Posterior vena cava (tissue), 2 donors: ENCODE results near the gene FAM222B. TPM values are rescaled to one million over a fixed set of nuclear protein-coding genes. Genes with fewer than 3 reads are reported as not detected.
A peak's percentile ranks its signal among the peaks of the same experiment; 100 is the strongest.
"Not testable (repeated sequence)": the region's sequence is repeated elsewhere in the genome, so short reads cannot be mapped to it uniquely, and the experiment has no call there.

Experiments used
- DNase-seq: peaks from one replicate; pipeline ENCODE4 v3.0.0-alpha.2; 2020; ENCODE audit warnings: low spot score
- intact Hi-C, 2 donors: fragments of 100-400 bp; cut with DNase I; formaldehyde crosslinking; loops; one replicate each; pipeline versions ENCODE4 v1.14.1 to v1.14.2; 2022 to 2023
- total RNA-seq, 2 donors: library from RNA; stranded (reverse); fragmentation: NEBNext Ultra II Directional; extraction: Animal tissue kit (Norgen Biotek cat#: 25700); gene quantifications; one replicate each; pipeline ENCODE4 v1.2.1, GENCODE V29; 2021
- donor health status: DM: yes; HTN: yes; CAD: no.
- donor health status: DM: yes; HTN: yes; CAD: no.

The FAM222B gene
- total RNA-seq, 2 donors from 2014 or later = 13.8 to 19.2 TPM

DNA sequence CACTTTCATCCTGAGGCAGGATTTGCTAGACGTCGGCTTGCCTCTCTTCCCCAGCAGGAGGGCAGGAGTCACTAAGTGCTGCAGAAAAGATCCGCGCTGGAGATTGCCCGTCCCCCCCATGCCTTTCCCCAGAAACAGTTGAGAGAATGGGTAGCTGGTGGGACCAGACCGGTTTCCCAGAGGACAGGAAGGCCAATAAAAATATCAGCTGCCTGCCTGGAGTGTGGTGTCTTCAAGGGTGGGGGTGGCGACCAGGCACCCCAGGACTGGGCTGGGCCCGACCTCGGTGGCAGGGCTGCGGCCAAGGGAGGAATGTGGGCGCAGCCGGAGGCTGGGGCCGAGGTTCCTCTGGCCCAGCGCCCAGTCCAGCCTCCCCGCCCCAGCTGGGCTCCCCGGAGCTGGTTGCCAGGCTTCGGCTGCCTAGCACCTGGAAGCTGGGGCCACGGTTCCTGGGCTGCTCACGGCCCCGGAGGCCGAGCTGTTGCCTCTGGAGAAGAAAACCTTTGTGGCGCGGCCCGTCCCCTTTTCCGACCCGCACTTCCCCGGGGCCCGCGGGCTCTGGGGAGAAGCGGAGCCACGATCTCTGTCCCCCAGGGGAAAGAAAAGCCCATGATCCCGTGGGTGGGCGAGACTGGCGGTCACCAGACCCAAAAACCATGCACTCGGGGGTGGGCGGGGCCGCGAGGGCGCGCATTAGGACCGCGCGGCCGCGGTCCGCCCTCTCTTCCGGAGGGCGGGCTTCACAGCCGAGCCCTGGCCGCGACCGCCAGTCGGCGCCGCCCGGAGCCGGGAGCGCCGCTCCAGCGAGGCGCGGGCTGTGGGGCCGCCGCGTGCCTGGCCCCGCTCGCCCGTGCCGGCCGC, 99.1 kb downstream of the FAM222B start, which contains the start of gene TRAF4:
TRAF4 (plus strand) TSS at position 769 of the 861 bp plus-strand sequence. CDS start 102 bp downstream, outside the sequence.
- DNase-seq = peak; percentile 91
- intact Hi-C loops = loop anchor here in 1 of 2 donors (2.0 kb wide), 1 partner anchor 13 kb away; no protein-coding TSS in a partner anchor

DNA sequence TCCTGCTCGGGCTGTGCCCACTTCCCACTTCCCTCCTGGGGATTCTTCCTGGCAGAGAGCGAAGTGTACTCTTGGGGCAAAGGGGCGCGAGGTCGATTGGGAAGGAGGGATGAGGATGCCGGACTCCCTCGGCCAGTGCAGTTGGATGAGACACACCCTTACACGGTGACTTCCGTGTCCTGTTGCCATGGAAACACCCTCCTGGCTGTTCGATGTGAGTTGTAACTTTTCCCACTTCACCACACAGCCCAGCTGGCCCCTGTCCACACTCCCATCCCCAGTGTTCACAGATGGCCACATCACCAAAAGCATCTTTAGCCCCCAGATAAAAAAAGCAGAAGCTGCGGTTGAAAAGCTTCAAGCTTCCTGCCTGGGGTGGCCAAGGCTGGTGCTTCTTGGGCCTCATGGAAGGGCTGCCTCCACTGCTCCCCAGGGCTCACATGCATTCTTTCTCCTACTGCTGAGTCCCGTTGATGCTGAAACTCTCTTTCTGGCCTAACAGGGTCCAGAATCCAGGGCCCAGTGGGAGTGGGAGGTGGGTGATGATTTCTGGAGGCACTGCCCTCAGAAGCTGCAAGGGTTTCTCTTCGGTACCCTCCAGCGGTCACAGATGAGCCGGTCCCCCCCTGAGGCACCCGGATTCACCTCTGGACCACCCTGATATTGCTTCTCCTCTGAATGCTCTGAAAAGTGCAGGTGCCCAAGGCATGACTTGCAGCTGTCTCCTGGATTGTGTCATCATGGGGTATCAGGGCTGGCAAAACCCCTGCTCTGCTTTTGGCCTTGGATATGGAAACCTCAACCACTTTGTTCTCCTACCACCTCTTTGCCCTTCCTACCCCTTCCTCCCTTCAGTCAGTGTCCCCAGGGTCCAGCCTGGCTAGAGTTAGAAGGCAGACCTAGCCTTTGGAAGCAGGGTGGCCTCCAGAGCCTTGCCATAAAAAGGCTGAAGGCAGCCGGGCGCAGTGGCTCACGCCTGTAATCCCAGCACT, 100.9 kb downstream of the FAM222B start:
- intact Hi-C loops = no loop called here
- DNase-seq = peak; percentile 78

DNA sequence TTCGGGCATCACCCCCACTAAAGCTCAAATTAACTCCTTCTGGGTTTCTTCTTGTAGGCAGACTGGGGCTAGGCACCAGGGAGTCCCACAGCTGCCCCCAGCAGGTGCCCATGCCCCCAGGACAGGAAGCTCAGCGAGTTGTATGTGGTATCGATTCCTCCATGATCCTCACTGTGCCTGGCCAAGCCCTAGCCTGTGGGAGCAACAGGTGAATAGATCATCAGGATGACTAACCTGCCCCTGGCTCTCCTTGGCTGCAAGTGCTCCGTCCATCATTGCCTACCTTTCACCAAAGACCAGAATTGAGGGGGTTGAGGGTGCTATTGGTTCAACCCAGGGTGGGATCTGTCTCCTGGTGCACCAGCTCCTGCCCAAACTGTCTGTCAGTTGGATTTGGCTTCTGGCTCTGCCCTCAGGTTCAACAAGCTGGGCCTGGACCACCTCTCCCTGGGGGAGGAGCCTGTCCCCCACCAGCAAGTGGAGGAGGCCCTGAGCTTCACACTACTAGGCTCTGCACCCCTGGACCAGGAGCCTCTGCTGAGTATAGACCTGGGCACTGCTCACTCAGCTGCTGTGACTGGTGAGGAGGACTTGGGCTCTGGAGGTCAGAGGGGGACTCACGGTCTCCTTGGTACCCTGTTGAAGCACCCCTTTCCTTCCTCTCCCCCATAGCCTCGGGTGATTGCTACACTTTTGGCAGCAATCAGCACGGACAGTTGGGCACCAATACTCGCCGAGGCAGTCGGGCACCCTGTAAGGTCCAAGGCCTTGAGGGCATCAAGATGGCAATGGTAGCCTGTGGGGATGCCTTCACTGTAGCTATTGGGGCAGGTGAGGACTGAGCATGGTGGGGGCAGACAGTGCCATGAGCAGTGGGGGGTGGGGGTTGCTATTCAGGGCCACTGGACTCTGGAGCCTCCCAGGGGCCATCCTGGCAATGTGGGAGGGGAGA, 101.9 kb downstream of the FAM222B start:
- intact Hi-C loops = no loop called here
- DNase-seq = no peak

DNA sequence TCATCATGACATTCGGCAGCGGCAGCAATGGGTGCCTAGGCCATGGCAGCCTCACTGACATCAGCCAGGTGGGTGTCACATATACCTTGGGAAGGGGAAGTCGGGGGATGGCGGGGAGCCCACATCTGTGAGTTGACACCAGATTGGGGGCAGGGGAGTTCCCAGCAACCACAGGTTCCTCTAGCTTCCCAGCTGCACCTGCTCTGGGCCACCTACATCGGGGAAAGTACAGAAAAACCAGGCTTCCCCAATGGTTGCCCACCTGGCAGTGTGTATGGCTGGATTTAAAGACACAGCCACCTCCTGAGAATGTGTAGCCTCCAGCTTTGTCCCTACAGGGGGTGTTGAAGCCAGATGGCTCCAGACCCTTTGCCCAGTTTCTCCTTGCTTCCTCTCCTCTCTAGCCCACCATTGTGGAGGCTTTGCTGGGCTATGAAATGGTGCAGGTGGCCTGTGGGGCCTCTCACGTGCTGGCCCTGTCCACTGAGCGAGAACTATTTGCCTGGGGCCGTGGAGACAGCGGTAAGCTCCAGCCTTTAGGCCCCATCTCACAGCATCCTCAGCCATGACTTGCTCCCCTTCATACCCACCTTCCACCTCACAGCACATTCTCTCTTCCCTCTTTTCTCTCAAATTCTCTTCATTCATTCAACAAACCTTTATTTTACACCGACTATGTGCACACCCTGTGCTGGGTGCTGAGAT, 103.8 kb downstream of the FAM222B start:
- intact Hi-C loops = no loop called here
- no peak for DNase-seq

DNA sequence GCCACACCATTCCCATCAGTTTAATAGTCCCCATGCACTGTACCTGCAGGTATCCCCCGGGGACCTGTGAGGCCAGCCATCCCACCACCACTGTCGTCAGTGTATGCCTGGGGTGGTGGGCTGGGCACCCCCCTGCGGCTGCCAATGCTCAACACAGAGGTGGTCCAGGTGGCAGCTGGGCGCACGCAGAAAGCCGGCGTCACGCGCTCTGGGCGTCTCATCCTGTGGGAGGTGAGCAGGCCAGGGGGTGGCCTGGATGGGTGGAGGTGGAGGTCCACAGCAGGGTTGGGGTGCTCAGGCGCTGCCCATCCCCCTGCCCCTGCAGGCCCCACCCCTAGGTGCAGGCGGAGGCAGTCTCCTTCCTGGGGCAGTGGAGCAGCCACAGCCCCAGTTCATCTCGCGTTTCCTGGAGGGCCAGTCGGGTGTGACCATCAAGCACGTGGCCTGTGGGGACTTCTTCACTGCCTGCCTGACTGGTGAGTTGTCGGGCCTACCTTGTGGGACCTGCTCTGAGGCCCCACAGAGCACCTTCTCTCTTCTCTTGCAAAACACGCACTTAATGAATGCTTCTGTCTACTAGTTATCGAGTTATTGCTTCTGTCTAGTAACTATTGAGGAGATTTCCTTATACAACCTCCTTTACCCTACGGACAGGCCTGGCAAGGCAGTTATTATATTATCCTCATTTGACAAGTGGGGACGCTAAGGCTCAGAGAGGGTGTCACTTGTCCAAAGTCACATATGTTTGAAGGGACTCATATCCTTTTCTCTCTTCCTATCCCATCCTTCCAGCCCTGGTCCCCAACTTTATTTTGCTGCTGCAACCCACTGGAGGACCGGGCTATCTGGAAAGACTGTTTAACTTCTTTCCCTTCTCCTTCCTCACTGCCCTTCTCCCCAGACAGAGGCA, 104.6 kb downstream of the FAM222B start:
- intact Hi-C loops = no loop called here
- DNase-seq = no peak

DNA sequence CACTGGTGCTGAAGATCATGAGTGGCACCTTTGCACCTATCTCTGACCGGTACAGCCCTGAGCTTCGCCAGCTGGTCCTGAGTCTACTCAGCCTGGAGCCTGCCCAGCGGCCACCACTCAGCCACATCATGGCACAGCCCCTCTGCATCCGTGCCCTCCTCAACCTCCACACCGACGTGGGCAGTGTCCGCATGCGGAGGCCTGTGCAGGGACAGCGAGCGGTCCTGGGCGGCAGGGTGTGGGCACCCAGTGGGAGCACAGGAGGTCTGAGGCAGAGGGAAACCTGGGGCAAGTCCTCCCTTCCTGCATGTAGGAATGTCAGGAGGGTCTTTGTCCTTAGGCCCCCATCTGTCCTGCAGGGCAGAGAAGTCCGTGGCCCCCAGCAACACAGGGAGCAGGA, 105.3 kb downstream of the FAM222B start:
- intact Hi-C loops = no loop called here
- DNase-seq = no peak

DNA sequence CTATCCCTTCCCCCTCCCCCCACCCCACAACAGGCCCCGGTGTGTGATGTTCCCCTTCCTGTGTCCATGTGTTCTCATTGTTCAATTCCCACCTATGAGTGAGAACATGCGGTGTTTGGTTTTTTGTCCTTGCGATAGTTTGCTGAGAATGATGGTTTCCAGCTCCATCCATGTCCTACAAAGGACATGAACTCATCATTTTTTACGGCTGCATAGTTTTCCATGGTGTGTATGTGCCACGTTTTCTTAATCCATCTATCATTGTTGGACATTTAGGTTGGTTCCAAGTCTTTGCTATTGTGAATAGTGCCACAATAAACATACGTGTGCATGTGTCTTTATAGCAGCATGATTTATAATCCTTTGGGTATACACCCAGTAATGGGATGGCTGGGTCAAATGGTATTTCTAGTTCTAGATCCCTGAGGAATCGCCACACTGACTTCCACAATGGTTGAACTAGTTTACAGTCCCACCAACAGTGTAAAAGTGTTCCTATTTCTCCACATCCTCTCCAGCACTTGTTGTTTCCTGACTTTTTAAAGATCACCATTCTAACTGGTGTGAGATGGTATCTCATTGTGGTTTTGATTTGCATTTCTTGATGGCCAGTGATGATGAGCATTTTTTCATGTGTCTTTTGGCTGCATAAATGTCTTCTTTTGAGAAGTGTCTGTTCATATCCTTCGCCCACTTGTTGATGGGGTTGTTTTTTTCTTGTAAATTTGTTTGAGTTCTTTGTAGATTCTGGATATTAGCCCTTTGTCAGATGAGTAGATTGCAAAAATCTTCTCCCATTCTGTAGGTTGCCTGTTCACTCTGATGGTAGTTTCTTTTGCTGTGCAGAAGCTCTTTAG, 106.4 kb downstream of the FAM222B start:
- intact Hi-C loops = not testable (repeated sequence)

DNA sequence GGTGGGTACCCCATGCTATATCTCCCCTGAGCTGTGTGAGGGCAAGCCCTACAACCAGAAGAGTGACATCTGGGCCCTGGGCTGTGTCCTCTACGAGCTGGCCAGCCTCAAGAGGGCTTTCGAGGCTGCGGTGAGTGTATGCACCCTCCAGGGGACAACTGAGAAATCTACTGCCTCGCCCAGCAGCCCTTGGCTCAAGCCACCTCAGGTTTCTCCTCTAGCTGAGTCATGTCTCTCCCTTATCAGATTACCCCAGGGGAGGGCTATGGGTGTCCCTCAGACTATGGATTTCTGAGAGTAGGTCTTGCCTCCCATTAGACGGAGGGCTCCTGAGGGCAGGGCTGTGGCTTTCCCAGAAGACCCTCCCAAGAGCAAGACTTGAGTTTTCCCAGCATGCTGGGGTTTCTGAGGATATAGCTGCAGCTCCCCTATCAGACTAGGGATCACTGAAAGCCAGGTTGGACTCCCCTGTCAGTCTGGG, 107.3 kb downstream of the FAM222B start:
- intact Hi-C loops = no loop called here
- no peak for DNase-seq

More for the DNA sequence above, 106.4 kb downstream of the FAM222B start:
- DNase-seq = not testable (repeated sequence)

DNA sequence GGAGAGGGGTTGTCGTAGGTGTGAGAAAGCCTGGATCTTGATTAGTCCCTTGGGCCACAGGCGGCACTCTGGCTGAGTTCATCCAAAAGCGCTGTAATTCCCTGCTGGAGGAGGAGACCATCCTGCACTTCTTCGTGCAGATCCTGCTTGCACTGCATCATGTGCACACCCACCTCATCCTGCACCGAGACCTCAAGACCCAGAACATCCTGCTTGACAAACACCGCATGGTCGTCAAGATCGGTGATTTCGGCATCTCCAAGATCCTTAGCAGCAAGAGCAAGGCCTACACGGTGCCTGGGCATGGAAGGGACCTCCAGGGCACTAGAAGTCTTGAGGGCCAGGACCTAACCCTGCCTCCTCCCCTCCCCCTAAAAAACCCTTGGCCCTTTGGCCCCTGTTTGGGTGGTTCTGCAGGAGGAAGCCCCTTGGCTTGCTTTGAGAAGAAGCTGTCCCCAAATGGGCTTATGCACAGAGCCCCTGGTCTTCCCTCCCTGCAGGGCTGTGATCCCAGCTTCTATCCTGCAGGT, 107.8 kb downstream of the FAM222B start:
- DNase-seq = no peak
- intact Hi-C loops = no loop called here

DNA sequence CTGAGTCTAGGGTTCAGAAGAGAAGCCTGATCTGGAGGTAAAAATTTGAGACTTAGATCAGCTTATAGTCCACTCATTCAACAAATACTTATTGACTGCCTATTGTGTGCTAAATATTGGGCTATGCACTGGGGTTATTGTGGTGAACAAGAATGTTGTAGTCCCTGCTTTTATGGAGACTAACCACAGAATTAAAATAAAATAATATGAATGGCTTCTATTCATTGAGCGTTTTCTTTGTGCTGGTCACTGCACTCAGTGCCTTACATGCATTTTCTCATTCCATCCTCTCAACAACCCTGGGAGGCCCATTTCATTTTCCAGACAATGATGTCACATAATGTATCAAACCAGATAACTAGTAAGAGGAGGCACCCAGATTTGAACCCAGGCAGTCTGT, 109.2 kb downstream of the FAM222B start:
- intact Hi-C loops = no loop called here

DNA sequence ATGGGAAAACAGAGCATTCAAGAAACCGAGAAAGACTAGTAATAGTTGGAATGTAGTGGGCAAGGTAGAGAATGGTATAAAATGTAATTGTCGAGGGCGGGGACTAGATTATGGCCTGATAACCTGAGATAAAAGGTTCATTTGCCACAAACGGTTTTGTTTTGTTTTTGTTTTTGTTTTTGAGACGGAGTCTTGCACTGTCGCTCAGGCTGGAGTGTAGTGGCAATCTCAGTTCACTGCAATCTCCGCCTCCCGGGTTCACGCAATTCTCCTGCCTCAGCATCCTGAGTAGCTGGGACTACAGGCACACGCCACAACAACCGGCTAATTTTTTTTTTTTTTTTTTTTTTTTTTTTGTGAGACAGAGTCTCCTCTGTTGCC, 112.7 kb downstream of the FAM222B start:
- no peak for DNase-seq
- intact Hi-C loops = loop anchor here (2.0 to 5.0 kb wide), 3 partner anchors 15 to 217 kb away; partner anchors contain the start of gene TRAF4 (in 1 of the 2)

More for the DNA sequence above, 109.2 kb downstream of the FAM222B start:
- DNase-seq = no peak

DNA sequence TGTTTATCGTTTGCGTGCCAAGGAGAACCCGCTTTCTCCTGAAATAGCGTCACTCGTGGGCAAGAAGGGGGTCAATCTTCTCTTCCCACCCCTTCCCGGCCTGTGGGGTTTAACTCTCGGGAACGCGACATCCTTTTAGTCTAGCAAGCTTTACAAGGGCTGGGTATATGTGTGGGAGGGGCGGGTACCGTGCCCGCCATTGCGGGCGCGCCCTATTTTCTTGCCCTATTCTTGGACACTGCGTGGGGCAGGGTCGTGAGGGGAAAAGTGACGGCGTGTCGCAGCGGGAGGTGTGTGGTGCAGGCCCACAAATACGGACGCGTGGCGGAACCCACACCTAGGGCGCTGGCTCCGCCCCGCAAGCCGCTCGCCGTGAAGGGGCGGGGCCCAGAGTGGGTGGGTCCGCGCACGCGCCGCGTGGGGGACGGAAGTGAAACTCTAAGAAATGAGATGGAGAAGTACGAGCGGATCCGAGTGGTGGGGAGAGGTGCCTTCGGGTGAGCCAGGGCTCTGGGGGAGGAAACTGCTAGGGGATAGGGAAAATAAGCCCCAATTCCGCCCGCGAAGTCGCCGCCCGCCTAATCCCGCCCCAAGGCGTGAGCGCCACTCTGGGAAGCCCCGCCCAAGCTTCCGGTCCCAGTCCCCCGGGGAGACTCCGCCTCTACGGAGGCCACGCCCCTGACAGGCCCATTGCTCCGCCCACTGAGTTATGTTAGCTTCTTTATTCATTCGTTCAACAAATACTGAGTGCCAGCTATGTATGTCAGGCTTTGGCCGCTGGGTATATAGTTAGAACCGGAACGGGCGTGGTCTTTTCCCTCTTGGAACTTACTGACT, 114.0 kb downstream of the FAM222B start, which contains the start of gene NEK8:
NEK8 (plus strand) TSS at position 425 of the 837 bp plus-strand sequence; CDS start at position 451, 26 bp downstream.
- peak; percentile 99 for DNase-seq
- intact Hi-C loops = loop anchor here (5.0 kb wide), 2 partner anchors 179 to 219 kb away; no protein-coding TSS in a partner anchor

DNA sequence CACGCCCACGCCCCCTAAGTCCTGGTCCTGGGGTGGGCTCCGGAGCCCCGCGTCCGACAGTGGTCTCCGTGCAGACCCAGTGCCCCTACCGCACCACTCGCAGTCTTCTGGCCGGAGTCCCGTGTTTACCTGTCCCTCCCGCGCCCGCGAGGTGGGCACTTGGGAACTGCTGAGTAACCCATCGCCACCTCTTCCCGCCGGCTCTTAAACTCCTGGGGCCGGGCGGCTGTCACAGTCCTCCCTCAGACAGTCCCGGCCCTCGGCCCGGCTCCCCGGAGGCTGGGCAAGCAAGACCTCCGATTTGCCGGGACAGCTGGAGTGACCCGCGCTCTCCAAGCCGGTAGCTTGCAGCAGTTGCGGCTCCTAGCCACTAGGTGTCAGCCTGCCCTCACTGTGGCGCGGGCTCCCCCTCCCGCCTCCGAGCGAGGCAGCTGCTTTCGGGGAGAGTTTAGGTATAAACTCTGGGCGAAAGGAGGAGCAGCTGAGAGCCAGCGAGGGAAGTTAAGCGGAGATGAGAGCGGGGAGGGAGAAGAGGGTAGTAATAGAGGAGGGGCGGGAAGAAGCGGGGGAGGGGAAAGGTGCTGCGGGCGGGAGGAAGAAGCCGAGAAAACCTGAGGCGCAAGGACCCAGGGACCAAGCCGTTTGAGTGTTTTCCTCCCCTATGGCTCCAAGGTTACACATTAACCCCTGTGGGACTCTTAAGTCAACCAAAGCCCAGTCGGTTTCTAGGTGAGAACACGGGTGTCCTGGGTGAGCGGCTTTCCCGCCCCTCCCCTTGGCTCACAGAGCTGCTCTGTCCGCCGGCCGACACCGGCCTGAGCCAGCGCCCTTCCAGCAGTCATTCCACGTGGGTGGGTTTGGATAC, 115.7 kb downstream of the FAM222B start:
- intact Hi-C loops = loop anchor here (5.0 kb wide), 2 partner anchors 180 to 220 kb away; no protein-coding TSS in a partner anchor
- peak; percentile 98 for DNase-seq
